Right kidney (tissue), 9 donors: ENCODE results near the gene SNRPE.
"Not testable (repeated sequence)": the region's sequence is repeated elsewhere in the genome, so short reads cannot be mapped to it uniquely, and the experiment has no call there.

Experiments used
- DNase-seq: peaks from one replicate; pipeline ENCODE4 v3.0.0-alpha.2; 2016
- long read RNA-seq, 8 donors: transcript quantifications; one replicate each; lab custom pipeline, GENCODE V29; 2026

The SNRPE gene
- long read RNA-seq, donor 1, transcript SNRPE-201 (3 exons, 355 nt), result minor isoform, 14 of 510 reads
- long read RNA-seq, donor 1, transcript SNRPE-206 (4 exons, 967 nt), result minor isoform, 9 of 510 reads
- long read RNA-seq, donor 1, transcript SNRPE-205 (5 exons, 532 nt), result minor isoform, 12 of 510 reads
- long read RNA-seq, donor 1, transcript SNRPE-202 (5 exons, 942 nt), result major isoform, 427 of 510 reads
- long read RNA-seq, donor 1, partial matches to known transcripts, result 10 of 510 reads
- long read RNA-seq, donor 1, other reads (novel, unspliced or antisense), result 35 of 510 reads
- long read RNA-seq, donor 2, transcript SNRPE-201 (3 exons, 355 nt), result minor isoform, 5 of 280 reads
- long read RNA-seq, donor 2, transcript SNRPE-205 (5 exons, 532 nt), result minor isoform, 6 of 280 reads
- long read RNA-seq, donor 2, transcript SNRPE-202 (5 exons, 942 nt), result major isoform, 229 of 280 reads
- long read RNA-seq, donor 2, transcript SNRPE-206 (4 exons, 967 nt), result minor isoform, 7 of 280 reads
- long read RNA-seq, donor 2, partial matches to known transcripts, result 11 of 280 reads
- long read RNA-seq, donor 2, other reads (novel, unspliced or antisense), result 20 of 280 reads
- long read RNA-seq, donor 3, transcript SNRPE-202 (5 exons, 942 nt), result major isoform, 100 of 116 reads
- long read RNA-seq, donor 3, transcript SNRPE-206 (4 exons, 967 nt), result minor isoform, 5 of 116 reads
- long read RNA-seq, donor 3, partial matches to known transcripts, result 0 of 116 reads
- long read RNA-seq, donor 3, other reads (novel, unspliced or antisense), result 5 of 116 reads
- long read RNA-seq, donor 4, transcript SNRPE-202 (5 exons, 942 nt), result major isoform, 191 of 228 reads
- long read RNA-seq, donor 4, transcript SNRPE-205 (5 exons, 532 nt), result minor isoform, 7 of 228 reads
- long read RNA-seq, donor 4, partial matches to known transcripts, result 6 of 228 reads
- long read RNA-seq, donor 4, other reads (novel, unspliced or antisense), result 16 of 228 reads
- long read RNA-seq, donor 5, transcript SNRPE-206 (4 exons, 967 nt), result minor isoform, 7 of 299 reads
- long read RNA-seq, donor 5, transcript SNRPE-205 (5 exons, 532 nt), result minor isoform, 9 of 299 reads
- long read RNA-seq, donor 5, transcript SNRPE-202 (5 exons, 942 nt), result major isoform, 248 of 299 reads
- long read RNA-seq, donor 5, transcript SNRPE-201 (3 exons, 355 nt), result minor isoform, 6 of 299 reads
- long read RNA-seq, donor 5, partial matches to known transcripts, result 7 of 299 reads
- long read RNA-seq, donor 5, other reads (novel, unspliced or antisense), result 19 of 299 reads
- long read RNA-seq, donor 6, transcript SNRPE-206 (4 exons, 967 nt), result minor isoform, 7 of 239 reads
- long read RNA-seq, donor 6, transcript SNRPE-202 (5 exons, 942 nt), result major isoform, 197 of 239 reads
- long read RNA-seq, donor 6, transcript SNRPE-205 (5 exons, 532 nt), result minor isoform, 6 of 239 reads
- long read RNA-seq, donor 6, transcript SNRPE-201 (3 exons, 355 nt), result minor isoform, 7 of 239 reads
- long read RNA-seq, donor 6, partial matches to known transcripts, result 5 of 239 reads
- long read RNA-seq, donor 6, other reads (novel, unspliced or antisense), result 17 of 239 reads
- long read RNA-seq, donor 7, transcript SNRPE-201 (3 exons, 355 nt), result minor isoform, 9 of 393 reads
- long read RNA-seq, donor 7, transcript SNRPE-206 (4 exons, 967 nt), result minor isoform, 12 of 393 reads
- long read RNA-seq, donor 7, transcript SNRPE-205 (5 exons, 532 nt), result minor isoform, 11 of 393 reads
- long read RNA-seq, donor 7, transcript SNRPE-202 (5 exons, 942 nt), result major isoform, 315 of 393 reads
- long read RNA-seq, donor 7, partial matches to known transcripts, result 13 of 393 reads
- long read RNA-seq, donor 7, other reads (novel, unspliced or antisense), result 28 of 393 reads
- long read RNA-seq, donor 8, transcript SNRPE-202 (5 exons, 942 nt), result major isoform, 236 of 268 reads
- long read RNA-seq, donor 8, transcript SNRPE-205 (5 exons, 532 nt), result minor isoform, 6 of 268 reads
- long read RNA-seq, donor 8, transcript SNRPE-201 (3 exons, 355 nt), result minor isoform, 5 of 268 reads
- long read RNA-seq, donor 8, partial matches to known transcripts, result 0 of 268 reads
- long read RNA-seq, donor 8, other reads (novel, unspliced or antisense), result 16 of 268 reads

- peak; percentile 91 for DNase-seq
These were observed at the start of gene SNRPE for GRCh38 chr1:203861379-203862184. Gene SNRPE (plus strand): TSS chr1:203861599. CDS start chr1:203861660, 61 bp downstream.

- DNase-seq, result no peak
These were observed 47.6 kb upstream of the SNRPE start for GRCh38 chr1:203813581-203814341.

- no peak for DNase-seq
These were observed 43.0 kb upstream of the SNRPE start for GRCh38 chr1:203818399-203818798.

- DNase-seq, result no peak
These were observed 38.1 kb upstream of the SNRPE start for GRCh38 chr1:203823306-203823705.

- no peak for DNase-seq
These were observed 35.2 kb upstream of the SNRPE start for GRCh38 chr1:203826175-203826574.

GRCh38 chr1:203828002-203828401 lies 33.4 kb upstream of the SNRPE start:
- no peak for DNase-seq

- no peak for DNase-seq
These were observed 32.9 kb upstream of the SNRPE start for GRCh38 chr1:203828503-203828902.

GRCh38 chr1:203829247-203829646 lies 32.2 kb upstream of the SNRPE start:
- not testable (repeated sequence) for DNase-seq

- DNase-seq, result no peak
These were observed 25.9 kb upstream of the SNRPE start for GRCh38 chr1:203835476-203835875.

- peak; percentile 4 for DNase-seq
These were observed 22.3 kb upstream of the SNRPE start for GRCh38 chr1:203839081-203839480.

GRCh38 chr1:203840208-203840808 lies 21.1 kb upstream of the SNRPE start:
- no peak for DNase-seq

GRCh38 chr1:203842559-203842876 lies 18.9 kb upstream of the SNRPE start:
- DNase-seq, result no peak

GRCh38 chr1:203843435-203843834 lies 18.0 kb upstream of the SNRPE start:
- DNase-seq, result no peak

- not testable (repeated sequence) for DNase-seq
These were observed 8.3 kb upstream of the SNRPE start for GRCh38 chr1:203853112-203853511.

- no peak for DNase-seq
These were observed 3.3 kb upstream of the SNRPE start for GRCh38 chr1:203858055-203858454.

- no peak for DNase-seq
These were observed 2.4 kb upstream of the SNRPE start for GRCh38 chr1:203858975-203859374.

- DNase-seq, result peak; percentile 21
These were observed 888 bp upstream of the SNRPE start for GRCh38 chr1:203860396-203861025.

- DNase-seq, result no peak
These were observed 6.4 kb downstream of the SNRPE start for GRCh38 chr1:203867802-203868201.
